Measurements from ENCODE around the gene KCNS1. TPM values are rescaled to one million over a fixed set of nuclear protein-coding genes. Genes with fewer than 3 reads are reported as not detected.

KCNS1 gene
- total RNA-seq, 1 donor from 2014 or later = 2.2 TPM

GRCh38 chr20:45042978-45043377, 57.9 kb downstream of the KCNS1 start:
- no peak for TF ChIP-seq CTCF (conservative IDR thresholded peaks at IDR 0.05)
- H3K27ac Mint-ChIP-seq = no peak overlapping the region

More at GRCh38 chr20:45042978-45043377, 57.9 kb downstream of the KCNS1 start:
- H3K36me3 Mint-ChIP-seq = peaks cover 11% of the 10 kb centered on the region
- no peak for DNase-seq (ENCODE audit: extremely low spot score, unreplicated experiment)
- no peaks in the 10 kb centered on the region for H3K27me3 Mint-ChIP-seq
- H3K4me1 Mint-ChIP-seq (ENCODE audit: unreplicated experiment) = peaks cover 18% of the 10 kb centered on the region
- H3K4me3 Mint-ChIP-seq = no peak overlapping the region
- H3K9me3 Mint-ChIP-seq = no peaks in the 10 kb centered on the region

Other genes starting within 250 kb of the KCNS1 start
- gene YWHAB, start 215.4 kb downstream of the KCNS1 start, total RNA-seq (ENCODE audit: low replicate concordance) = 153 and 183 TPM in 2 replicates
- gene PABPC1L, start 191.1 kb downstream of the KCNS1 start, total RNA-seq (ENCODE audit: low replicate concordance) = 57.4 and 83.4 TPM in 2 replicates
- 42.8 and 58.2 TPM in 2 replicates for gene TOMM34, start 140.7 kb downstream of the KCNS1 start, total RNA-seq (ENCODE audit: low replicate concordance)
- gene STK4, start 134.6 kb downstream of the KCNS1 start, total RNA-seq (ENCODE audit: low replicate concordance) = 28.3 and 32.6 TPM in 2 replicates
- gene WFDC5, start 14.0 kb upstream of the KCNS1 start, total RNA-seq (ENCODE audit: low replicate concordance) = 0.41 and 0.74 TPM in 2 replicates
- gene WFDC12, start 23.3 kb upstream of the KCNS1 start, total RNA-seq (ENCODE audit: low replicate concordance) = not detected in 2 replicates
- 3.7 and 6.9 TPM in 2 replicates for gene PI3, start 73.8 kb upstream of the KCNS1 start, total RNA-seq (ENCODE audit: low replicate concordance)
- gene SEMG1, start 105.9 kb upstream of the KCNS1 start, total RNA-seq (ENCODE audit: low replicate concordance) = not detected in 2 replicates
- gene SEMG2, start 120.2 kb upstream of the KCNS1 start, total RNA-seq (ENCODE audit: low replicate concordance) = not detected in 2 replicates
- gene SLPI, start 153.4 kb upstream of the KCNS1 start, total RNA-seq (ENCODE audit: low replicate concordance) = 35.7 and 73.6 TPM in 2 replicates
- gene RBPJL, start 205.7 kb upstream of the KCNS1 start, total RNA-seq (ENCODE audit: low replicate concordance) = not detected in 2 replicates
- gene MATN4, start 207.2 kb upstream of the KCNS1 start, total RNA-seq (ENCODE audit: low replicate concordance) = 0.75 TPM in 1 of 2 replicates, not detected in the other
- gene SDC4, start 247.3 kb upstream of the KCNS1 start, total RNA-seq (ENCODE audit: low replicate concordance) = 67.2 and 133 TPM in 2 replicates

All from type B pancreatic cell (in vitro differentiated cells).